GM19467 (cell line): ENCODE results near the gene UCK2.

Experiments
- ATAC-seq: cut with Tn5 transposase; IDR thresholded peaks from one replicate; pipeline ENCODE4 v1.9.1; 2021; ENCODE audit warnings: mild to moderate bottlenecking, moderate library complexity; ENCODE audit not compliant: unreplicated experiment

UCK2 gene

DNA sequence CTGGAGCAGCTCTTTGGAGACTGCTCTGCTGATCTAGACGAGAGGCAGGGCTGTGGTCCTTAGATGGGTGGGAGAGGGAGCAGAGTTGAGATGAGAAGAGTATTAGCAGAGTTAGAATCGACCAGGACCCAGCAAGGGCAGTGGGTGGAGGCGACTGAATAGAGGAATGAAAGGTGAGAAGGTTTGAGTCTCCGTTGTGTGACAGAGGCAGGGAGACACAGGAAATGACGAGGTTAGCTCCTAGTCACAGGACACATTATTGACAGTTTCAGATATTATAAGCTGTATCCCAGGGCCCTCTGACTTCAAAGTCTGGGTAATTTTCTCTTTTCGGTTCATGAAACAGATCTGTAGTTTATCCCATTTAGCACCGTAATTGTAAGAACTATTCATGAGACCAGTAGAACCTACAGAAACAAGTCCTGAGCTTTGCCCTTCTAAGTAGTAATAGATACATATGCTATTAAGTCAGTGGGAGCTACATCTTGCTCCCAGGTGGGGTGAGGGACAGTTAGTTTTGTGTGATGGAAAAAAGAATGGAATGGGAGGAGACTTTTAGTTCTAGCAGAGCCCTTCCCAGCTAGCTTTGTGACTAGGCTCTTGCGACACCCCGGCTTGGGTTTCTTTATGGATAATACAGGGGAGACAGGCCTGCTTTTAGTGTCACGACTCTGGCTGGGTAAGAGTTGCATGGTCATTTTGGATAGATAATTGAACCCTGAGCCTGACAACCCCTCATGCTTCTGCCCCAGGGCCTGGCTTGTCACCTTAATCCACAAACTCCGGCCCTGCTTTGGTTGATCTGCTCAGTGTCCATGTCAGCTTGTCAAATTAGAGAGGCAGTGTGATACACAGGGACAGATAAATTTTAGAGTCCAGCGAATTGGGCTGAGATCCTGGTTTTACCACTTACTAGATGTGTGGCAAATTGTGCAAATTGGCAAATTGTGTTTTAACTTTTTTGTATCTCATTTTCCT, 70.2 kb downstream of the UCK2 start:
- ATAC-seq, result no peak

DNA sequence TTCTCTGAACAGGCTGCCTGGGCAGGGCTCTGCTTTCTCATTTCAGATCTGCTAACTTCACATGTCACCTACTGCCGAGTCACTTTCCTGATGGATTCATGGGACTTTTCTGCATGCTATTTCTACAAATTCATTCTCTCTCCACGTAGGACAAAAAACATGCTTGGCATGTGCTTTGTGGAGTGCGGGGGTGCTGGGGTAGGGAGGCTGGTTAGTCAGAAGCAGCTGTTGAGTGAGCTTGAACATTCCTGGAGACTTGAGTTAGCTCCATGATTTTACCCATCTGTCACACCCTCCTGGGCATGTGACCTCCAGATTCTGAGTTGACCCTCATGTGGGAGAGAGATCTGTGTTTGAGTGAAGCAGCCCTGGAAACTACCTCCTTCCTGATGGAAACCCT, 71.4 kb downstream of the UCK2 start:
- no peak for ATAC-seq

DNA sequence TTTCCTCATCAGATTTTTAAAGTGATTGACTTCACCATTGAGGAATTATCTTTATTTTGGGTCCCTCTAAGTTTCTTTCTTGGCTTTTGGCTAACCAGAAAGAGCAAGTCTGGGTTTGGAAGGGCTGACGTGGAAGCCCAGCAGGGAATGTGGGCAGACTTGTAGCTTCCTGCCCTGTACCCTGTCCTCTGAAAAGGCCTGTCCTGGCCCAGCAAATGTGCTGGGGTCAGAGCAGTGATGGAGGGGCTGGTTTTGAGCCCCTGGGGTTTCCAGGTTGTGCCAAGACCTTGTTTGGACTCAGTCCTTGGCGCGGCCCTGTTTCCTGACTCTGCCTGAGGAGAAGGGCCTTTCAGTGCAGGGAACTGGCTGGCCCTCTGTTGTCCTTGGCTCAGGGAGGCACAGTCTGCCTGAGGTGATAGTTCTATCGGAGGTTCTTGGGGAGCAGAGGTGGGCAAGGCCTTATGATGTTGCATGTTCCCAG, 72.1 kb downstream of the UCK2 start:
- ATAC-seq, result no peak

DNA sequence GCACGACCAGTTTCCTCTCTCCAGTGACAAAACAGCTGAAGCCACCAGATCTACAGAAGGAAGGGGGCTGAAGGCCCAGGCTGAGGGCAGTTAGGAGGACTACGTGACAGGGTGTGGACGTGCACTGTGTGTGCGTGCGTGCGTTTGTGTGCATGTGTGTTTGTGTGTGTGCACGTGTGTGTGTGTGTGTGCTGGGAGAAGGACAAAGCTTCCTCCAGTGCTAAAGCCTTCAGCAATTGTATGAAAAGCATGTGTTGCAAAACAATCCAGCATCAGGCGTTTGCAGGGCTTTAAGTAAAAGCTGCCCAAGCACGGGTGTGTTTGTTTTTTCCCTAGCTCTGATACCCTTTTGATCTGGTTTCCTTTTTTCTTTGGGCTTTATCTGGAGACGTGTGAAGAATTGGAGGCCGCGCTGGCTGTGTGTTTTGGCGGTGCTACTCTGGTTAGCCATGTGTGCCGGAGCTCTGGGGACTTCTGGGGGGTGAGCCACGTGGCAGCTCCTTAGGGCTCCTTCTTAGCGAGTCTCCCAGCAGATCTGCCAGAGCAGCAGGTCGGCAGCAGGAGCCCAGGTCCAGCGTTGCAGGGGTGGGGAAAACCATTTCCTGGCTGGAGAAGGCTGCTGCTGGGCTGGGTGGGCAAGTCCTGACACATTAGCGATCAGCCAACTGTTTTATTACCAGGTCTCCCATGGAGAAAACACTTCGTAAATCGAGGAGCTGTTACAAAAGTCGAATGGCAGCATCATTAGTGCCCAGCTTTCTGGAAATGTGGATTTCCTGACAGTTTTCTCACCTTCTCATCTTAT, 73.4 kb downstream of the UCK2 start:
- ATAC-seq, result no peak

DNA sequence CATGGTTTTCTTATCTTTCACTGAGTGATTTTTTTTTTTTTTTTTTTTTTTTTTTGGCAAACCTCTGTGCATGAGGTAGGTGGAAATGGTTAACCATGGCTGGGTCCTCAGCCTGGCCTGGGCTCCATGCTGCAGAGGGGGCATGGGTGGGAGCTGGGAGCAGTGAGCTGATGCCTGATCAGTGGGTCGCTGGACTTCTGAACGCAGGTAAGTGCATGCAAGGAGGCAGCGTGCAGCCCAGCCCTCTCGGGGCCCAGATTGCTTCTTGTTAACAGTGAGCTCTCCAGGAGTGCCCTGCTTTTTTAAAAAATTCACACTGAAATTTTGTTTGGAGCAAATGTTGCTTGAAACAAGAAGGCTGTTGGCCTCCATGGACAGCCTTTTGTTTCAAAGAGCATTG, 75.2 kb downstream of the UCK2 start:
- no peak for ATAC-seq

DNA sequence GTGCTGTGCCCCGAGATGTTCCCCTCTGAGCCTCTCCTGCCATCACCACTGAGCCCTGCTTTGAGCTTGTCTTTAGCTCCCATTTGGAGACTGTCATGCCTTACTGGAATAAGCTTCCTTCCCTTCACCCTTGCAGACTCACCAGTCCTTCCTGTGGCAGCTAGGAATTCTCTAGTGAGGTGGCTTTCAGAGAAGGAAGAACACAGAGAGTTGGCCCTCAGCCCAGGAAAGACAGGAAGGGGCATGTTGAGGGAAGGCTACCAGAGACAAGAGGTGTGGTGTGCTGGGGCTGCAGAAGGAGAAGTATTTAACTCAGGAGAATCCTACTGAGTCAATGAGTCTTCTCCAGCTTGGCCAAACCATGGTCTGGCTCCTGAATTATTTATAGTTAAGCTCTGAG, 76.3 kb downstream of the UCK2 start:
- no peak for ATAC-seq

DNA sequence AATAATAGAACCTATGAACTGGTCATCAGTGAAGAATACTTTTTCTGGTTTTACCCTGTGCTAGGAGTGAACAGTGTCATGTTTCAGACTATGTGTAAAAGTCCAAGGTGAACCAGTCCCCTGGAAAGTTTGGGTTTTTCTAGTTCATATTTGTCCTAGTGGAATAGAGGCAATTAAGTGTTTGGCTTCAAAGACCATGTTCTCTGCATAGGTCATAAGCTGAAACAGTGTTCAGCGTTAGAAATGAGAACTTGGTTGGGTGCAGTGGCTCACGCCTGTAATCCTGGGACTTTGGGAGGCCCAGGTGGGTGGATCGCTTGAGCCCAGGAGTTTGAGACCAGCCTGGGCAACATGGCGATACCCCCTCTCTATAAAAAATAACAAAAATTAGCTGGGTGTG, 77.5 kb downstream of the UCK2 start:
- no peak for ATAC-seq

DNA sequence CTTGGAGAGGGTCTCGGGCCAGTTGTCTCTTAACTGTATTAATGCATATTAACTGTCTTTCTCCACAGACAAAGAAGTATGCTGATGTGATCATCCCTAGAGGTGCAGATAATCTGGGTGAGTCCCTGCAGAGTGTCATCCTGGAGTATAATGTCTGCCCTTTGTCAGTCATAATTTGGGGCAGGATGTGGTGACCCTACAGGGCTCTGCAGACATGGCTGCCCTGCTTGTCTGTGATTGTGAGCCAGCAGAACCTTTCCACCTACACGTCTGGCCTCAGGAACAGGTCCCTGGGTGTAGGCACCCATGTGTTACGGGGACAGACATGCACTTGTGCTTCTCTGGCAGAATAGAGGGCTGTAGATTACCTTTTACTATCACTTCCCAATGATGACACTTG, 78.4 kb downstream of the UCK2 start:
- no peak for ATAC-seq

DNA sequence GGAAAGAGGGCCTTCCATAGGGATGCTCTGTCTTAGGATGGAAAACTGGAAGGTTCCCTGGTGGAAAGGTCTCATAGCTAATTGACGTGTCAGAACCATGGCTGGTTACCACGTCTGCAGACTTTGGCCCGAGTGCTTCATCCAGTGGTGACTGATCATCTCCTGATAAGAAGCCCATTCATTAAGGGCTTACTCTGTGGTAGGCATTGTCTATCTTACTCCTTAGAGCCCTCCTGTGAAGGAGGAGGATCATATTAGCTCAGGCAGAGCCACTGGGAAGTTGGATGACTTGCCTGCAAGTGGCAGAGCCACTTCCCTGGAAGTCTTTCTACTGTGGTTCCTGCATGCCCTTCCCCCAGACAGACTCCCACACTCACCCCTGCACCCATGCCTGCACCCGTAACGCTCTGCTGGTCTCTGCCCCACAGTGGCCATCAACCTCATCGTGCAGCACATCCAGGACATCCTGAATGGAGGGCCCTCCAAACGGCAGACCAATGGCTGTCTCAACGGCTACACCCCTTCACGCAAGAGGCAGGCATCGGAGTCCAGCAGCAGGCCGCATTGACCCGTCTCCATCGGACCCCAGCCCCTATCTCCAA, 79.9 kb downstream of the UCK2 start:
- no peak for ATAC-seq

DNA sequence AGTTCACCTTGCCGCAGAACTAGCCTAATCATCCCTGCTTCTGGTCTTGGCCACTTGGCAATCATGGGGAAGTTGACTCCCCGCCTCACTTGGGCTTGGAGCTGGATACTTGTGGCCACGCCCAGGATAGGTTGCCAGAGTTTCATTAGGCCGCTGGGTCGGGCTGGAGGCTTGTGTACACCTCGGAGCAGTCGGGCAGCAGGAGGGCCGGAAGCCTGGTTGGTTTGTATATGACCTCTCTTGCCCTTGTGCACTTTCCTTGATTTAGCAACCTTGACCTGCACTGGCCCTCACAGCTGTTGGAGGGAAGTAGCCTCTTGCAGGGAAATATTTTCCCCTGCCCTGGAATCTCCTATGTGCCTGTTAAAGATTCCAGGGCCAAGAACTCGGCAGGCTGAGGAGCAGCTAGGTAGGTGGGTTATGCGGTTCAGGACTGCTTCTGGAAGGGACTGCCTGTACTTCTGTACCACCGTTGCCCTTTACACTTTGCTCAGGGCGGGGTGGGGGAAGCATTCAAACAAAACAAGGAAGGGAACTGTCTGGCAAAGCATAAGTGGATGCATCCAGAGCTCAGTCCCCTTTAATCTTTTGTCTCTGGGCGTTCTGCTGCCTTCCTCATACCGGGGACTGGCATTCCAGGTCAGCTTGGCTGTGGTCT, 83.5 kb downstream of the UCK2 start:
- ATAC-seq, result no peak

DNA sequence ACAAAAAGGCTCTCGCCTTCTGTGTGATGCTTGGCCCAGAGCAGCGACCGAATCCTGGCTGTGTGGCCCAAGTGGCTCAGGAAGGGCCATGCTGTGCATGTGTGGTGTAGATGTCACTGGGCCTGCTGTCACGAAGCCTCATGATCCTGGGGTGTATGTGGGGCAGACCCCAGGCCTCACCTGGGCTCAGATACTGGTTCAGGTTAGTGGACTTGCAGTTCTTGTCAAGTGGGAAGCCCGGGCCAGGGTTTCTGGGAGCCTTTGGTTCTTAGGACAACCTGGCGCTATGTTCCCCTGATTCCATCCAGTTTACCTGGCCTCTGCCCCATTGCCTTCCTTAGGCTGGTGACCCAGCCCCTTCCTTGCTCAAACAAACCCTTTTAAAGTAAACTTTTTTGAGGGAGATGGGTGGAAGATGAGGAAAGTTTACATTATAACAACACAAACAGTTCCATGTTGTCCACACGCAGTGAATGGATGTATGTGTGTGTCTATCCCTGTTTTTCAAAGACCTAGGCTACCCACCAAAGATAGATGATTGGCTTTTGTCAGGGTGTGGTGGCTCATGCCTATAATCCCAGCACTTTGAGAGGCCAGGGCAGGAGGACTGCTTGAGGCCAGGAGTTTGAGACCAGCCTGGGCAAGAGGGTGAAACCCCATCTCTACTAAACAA, 84.3 kb downstream of the UCK2 start:
- no peak for ATAC-seq

DNA sequence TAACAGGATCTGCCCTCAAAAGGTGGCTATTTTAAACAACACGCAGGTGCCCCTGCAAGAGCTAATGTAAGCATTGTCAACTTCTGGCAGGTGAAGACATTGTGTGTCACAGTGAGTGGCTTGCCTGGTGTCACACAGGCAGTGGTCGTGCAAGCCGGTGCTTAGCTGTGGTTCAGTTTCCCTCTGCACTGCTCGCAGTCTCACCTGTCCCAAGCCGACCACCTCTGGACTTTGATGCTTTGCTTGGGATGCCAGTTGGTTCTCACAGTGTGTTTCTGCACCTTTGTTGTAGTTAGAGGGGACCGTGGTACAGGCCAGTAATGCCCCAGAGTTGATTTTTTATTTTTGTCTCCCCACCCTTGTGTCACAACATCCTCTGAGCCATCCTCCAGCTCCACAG, 85.2 kb downstream of the UCK2 start:
- ATAC-seq, result no peak

DNA sequence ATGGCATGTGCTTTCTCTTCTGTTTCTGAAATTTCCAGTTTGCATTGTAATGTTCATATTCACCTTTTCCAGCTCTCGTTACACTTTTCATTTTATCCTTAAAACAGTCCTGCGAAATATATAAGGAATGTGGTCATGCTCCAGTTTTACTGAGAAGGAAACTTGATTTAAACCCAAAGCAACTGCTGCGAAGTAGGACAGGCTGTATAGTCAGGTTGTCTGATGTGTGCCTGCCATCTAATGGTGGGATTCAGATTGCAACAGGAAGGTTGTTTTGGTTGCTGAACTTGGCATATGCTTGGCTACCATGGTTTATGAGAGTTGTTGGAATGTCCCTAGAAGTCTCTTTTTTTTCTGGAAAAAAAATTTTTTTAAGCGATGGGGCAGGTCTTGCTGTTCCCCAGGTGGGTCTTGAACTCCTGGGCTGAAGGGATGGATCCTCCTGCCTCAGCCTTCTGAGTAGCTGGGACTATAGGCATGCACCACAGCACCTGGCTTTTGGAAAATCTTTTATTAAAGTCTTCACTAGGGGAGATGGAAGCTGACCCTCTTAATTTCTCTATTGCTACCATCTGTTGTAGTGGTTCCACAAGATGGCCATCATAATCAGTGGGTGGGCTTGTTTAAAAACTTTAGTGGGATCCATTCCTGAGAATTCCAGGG, 86.9 kb downstream of the UCK2 start:
- peak; percentile 56 for ATAC-seq

DNA sequence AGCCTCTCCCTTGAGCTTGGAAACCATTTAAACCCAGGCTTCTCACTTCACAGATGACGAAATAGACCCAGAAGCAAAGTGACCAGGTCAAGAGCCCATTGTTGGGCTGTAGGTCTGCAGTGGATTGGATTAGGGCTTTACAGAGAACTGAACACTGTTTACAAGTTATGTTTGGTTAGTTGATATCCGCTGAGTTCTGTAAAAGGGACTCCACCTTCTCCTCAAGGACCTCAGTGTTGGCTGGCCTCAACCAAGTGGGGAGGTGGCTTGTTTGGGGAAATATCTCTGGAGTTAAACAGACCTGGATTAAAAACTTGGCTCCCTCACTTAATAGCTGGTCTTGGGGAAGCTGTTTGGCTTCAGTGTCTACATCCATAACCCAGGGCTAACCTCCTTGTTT, 88.1 kb downstream of the UCK2 start:
- ATAC-seq, result no peak

DNA sequence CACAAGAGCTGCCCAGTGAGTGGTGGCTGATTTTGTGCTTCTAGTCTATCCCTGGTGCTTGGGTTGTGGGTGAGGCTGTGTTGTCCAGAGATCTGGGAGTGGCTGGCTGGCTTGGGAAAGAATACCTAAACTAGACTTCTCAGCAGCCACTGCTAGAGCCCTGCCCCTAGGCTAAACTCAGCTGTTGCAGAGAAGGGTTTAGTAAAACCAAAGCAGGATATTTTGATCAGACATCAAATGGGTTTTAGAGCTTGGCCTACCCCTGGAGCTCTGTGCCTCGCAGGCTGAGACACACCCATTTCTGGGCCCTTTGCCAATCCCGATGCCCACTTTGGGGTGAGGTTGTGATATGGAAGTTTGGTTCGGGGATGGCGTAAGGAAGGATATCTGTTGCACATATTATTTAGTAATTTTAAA, 88.5 kb downstream of the UCK2 start:
- no peak for ATAC-seq

DNA sequence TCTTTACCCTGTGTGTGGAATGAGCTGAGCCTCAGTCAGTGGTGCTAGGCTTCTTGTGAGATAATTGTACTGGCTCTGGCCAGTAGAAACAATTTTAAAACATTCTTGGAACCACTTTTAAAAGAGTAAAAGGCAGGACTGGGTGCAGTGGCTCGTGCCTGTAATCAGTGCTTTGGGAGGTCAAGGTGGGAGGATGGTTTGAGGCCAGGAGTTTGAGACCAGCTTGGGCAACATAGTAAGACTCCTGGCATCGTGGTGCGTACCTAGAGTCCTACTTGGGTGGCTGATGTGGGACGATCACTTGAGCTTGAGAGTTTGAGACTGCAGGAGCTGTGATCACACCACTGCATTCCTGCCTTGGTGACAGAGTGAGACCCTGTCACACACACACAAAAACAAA, 89.8 kb downstream of the UCK2 start:
- ATAC-seq, result no peak

DNA sequence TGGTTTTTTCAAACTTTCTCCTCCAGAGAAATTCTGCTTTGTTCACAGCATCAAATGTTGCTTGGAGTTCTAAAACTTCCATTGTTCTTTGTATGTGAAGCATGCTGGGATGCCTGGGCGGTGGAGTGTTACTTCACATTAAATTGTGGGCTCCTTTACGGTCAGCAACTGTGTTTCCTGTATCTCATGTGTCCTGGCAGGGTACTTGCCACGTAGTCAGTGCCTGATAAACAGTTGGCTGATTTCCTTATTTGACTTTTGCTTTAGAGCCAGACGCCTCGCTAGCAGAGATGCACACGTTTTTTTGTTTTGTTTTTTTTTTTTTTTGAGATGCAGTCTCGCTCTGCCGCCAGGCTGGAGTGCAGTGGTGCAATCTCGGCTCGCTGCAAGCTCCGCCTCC, 96.7 kb downstream of the UCK2 start:
- no peak for ATAC-seq

DNA sequence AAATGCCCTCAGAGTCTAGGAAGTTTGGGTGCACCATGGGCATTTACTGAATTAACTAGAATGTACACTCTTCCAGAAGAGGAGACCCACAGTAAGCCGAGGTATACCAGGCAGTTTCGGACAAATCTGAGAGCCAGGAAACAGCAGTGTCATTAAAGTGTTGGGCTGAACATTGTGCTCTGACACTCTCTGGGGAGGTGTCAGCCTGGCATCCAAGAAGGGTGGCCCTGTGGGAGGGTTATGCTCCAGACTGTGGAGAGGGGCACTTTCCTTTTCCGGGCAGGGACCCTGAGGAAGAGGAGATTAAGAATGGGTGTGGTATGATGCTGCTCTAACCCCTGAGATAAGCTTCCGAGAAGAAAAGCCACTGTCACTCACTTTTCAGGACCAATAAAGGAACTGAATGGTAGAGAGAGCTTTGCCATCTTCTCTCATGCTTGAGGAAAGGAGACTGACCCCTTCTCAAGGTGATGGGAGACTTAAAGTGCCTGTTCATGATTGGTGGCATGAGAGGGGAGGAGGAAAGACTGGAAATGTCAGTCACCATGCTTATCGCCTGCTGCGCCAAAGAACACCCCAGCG, 98.2 kb downstream of the UCK2 start:
- ATAC-seq, result no peak

DNA sequence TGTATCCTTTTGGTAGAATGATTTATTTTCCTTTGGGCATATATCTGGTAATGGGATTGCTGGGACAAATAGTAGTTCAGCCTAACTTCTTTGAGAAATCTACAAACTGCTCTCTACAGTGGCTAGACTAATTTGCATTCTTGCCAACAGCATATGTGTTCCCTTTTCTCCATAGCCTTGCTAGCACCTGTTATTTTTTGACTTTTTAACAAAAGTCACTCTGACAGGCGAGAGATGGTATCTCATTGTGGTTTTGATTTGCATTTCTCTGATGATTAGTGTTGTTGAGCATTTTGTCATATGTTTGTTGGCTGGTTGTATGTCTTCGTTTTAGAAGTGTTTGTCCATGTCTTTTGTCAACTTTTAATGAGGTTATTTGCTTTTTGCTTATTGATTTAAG, 99.8 kb downstream of the UCK2 start:
- peak; percentile 84 for ATAC-seq
